GM12873 (cell line): ENCODE results near the gene TCEAL7.

Experiments
- TF ChIP-seq, protein P1 (sequence below): IDR thresholded peaks from 2 replicates; pipeline ENCODE4 v1.5.1; 2012; ENCODE audit warnings: low read depth, mild to moderate bottlenecking, moderate library complexity, low read length, control low read depth; ENCODE audit not compliant: insufficient read depth; ENCODE audit errors: missing control alignments

TCEAL7 gene, protein sequence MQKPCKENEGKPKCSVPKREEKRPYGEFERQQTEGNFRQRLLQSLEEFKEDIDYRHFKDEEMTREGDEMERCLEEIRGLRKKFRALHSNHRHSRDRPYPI

DNA sequence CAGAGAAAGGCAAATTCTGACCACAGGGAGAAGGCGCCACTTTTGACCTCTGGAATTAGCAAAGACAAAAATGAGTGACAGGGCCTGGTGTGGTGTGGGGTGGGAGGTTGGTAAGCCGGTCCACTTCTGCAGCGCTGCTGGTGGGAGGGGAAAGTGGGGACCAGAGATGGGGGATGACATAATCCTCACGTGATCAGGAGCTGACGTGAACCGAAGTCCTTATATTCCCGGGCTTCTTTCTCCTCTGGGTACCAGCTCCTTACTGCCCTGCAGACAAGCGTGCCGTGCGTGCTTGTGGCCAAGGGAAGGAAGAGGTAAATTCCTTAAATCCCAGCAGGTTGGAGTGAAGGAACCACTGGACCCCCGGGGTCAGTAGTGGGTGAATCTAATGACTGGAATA lies at the start of gene TCEAL7:
TCEAL7 (plus strand) TSS at position 249 of the 400 bp plus-strand sequence. CDS start 1,165 bp downstream, outside the sequence.
- TF ChIP-seq, protein P1, sequence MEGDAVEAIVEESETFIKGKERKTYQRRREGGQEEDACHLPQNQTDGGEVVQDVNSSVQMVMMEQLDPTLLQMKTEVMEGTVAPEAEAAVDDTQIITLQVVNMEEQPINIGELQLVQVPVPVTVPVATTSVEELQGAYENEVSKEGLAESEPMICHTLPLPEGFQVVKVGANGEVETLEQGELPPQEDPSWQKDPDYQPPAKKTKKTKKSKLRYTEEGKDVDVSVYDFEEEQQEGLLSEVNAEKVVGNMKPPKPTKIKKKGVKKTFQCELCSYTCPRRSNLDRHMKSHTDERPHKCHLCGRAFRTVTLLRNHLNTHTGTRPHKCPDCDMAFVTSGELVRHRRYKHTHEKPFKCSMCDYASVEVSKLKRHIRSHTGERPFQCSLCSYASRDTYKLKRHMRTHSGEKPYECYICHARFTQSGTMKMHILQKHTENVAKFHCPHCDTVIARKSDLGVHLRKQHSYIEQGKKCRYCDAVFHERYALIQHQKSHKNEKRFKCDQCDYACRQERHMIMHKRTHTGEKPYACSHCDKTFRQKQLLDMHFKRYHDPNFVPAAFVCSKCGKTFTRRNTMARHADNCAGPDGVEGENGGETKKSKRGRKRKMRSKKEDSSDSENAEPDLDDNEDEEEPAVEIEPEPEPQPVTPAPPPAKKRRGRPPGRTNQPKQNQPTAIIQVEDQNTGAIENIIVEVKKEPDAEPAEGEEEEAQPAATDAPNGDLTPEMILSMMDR: no peak

DNA sequence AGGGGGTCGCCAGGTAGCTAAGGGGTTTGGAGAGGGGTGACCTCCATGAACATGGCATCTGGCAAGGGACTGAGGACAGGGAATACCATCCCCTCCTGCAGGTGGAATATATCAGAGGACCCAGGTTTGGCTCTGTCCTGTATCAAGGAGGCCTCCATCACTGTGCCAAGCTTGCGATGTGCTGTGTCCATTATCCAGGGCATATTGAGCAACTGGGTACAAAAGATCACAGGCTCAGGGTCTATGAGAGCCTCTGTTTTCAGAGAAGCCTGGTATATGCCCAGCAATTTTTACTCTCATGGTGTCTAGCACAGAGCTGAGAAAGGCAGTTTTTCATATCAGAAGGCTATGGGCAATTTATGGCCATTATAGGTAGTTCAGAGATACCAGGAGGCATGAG lies 36.9 kb upstream of the TCEAL7 start:
- TF ChIP-seq, protein P1: no peak

DNA sequence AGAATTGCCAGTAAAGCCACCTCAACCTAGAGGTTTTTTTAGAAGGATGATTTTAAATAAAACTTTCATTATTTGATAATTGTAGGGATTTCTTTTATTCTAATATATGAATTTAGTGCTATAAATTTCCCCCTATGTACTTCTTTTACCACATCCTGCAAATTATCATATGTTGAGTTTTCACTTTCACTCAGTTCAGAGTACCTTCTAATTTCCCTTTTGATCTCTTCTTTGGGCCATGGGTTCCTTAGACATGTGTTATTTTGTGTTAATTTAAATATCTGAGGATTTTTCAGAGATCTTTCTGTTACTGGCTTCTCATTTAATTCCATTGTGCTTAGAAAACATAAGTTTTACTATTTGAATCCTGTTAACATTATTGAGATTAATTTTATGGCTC lies 25.3 kb upstream of the TCEAL7 start:
- TF ChIP-seq, protein P1: no peak

DNA sequence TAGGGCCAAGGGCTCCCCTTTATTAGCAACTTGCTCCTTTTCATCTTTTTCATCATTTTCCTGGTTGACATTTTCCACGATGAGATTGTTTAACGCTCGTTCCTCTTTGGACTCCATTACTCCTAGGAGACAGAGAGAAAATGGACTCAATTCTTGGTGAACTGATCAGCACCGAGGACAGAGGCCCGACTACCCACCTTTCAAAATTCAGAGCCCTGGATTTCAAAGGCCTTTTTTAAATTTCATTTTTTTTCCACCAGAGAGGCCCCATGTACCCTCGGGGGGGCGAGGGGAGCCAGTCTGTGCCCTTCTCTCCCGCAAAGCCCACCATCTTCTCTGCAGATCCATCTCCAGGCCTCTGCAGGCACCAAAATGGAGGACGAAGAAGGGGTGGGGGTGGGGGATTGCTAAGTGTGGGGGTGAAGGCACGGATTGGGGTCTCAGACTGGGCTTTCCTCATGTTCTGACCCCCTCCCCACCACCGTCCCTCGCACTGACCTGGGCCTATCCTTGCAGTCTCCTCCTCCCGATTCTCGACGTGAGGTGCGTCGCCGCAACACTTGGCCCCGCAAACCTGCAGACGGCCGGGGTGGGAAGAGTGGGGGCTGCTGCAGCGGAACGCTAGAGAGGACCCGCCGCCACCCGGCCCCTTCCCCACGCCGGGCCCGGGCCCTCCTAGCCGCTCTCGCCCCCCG lies 20.0 kb upstream of the TCEAL7 start:
- TF ChIP-seq, protein P1: no peak

DNA sequence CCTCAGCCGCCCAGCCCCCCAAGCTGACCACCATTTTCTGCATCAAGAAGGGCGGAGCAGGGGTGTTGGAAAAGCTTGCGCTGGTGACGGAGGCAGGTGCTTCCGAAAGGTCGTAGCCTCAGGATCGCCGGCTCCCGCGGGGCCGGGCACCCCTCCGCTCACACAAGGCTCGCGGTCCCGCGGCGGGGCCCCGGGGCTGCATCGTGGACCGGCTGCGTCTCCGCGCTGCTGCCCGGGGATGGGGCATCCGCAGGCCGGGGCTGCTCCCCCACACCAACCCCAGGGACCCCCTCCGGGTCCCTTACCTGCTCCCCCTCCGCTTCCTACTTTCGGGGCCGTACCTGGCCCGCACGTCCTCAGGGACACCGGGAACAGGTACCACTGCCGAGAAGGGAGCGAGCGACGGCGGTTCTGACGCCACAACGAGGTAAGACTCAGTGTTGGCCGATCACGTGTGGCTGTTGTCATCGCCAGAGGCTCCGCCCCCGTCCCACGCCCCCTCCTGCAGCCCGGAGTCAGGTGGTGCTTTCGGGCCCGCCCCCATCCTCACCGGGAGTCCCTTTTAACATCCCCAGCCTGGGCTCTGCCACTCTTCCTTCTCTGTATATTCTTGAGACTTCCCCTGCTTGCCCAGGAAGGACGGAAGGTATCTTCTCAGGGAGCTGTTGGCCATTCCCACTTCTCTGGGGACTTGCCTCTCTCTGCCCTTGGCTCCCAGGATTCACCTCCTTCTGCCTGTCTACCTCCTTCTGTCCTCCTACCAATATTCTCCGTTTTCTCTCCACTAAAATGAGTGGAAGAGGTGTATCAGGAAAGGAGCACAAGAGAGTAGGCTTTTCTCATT lies 19.3 kb upstream of the TCEAL7 start, which contains the start of gene BEX2:
BEX2 (minus strand) TSS at position 436 of the 844 bp plus-strand sequence. CDS start 1,014 bp downstream, outside the sequence.
- TF ChIP-seq, protein P1: no peak

DNA sequence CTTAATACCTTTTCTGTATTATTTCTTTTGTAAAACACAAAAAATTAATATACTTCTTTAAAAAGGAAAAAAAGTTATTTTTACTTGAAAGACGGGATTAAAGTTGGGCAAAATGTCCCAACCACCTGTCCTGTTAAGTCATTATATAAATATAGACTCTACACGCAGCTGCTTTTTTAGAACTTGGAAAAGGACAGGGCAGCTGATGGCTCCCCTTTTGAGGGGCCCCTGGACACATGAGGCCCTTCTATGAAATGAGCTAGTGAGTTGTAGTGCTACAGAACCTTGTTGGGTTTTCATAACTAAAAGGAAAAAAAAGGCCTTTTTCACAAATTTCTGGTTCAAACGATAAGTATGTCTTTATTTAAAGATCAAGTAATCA lies 18.6 kb upstream of the TCEAL7 start:
- TF ChIP-seq, protein P1: no peak

DNA sequence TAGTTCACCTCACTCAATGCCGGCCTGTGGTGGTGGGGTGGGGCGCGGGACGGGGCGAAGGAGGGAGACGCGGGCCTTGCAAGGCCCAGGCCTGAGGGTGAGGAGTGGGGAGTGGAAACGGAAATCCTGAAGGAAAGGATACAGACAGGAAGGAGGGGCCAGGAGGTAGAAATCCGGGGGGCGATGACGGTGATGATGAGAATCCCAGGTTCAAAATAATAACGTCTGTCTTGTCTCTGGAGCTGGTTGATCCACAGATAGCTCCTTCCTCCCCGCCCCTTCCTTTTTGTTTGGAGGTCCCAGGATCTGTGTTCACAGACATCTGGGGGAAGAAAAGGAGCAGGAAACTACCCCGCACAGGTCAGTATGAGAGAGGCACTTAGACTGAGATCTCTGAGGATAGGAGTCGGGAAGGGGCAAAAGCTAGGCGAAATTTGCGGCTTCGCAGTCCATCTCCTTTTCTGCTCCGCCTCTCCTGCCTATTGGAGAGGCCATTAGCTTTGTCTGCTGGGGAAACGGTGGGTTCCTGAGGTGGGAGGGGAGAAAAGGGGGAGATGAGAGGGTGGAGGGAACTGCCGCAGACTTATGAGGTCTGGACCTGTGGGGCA lies 746 bp downstream of the TCEAL7 start:
- TF ChIP-seq, protein P1: no peak
